Measurements from ENCODE around the gene C1orf122.

The C1orf122 gene

GRCh38 chr1:37854406-37854805, 46.8 kb downstream of the C1orf122 start:
- Histone ChIP-seq H3K4me2 (ENCODE audit: insufficient read depth, low read length, poor library complexity, severe bottlenecking) (no peak overlapping the region), H3K36me3 (replicated peaks in 1 of 2; ENCODE audit: control insufficient read depth in 2 of 2, insufficient read depth in 2 of 2, low read length in 2 of 2) (peaks cover 9 to 67% of the 10 kb centered on the region in 2 donors), H2BK5ac (ENCODE audit: low read length) (no peak overlapping the region), H3K4ac (ENCODE audit: low read length) (no peak overlapping the region), H3K9me3 (replicated peaks in 1 of 2; ENCODE audit: control insufficient read depth in 2 of 2, insufficient read depth in 1 of 2, low read depth in 1 of 2, low read length in 2 of 2) (no peaks in the 10 kb centered on the region), H3K4me3 (ENCODE audit: low read length in 2 of 2) (no peak overlapping the region), H3K9ac (ENCODE audit: low read depth, low read length, poor library complexity) (no peak overlapping the region), H3K14ac (ENCODE audit: low read length) (no peak overlapping the region), H2BK15ac (ENCODE audit: low read length) (no peak overlapping the region), H3K27ac (replicated peaks; ENCODE audit: low read length) (no peak overlapping the region), H2BK120ac (ENCODE audit: low read depth, low read length) (no peak overlapping the region), H3K79me1 (ENCODE audit: low read depth, low read length) (peaks cover 2% of the 10 kb centered on the region), H4K91ac (ENCODE audit: low read depth, low read length, poor library complexity) (no peak overlapping the region), H3K23ac (ENCODE audit: low read depth, low read length, poor library complexity) (no peak overlapping the region), H3K4me1 (ENCODE audit: control insufficient read depth in 2 of 2, insufficient read depth in 1 of 2, low read depth in 1 of 2, low read length in 2 of 2) (peaks cover 0 to 5% of the 10 kb centered on the region in 2 donors), H3K27me3 (ENCODE audit: control insufficient read depth in 3 of 3, insufficient read depth in 3 of 3, low read depth in 1 of 3, low read length in 3 of 3) (no peaks in the 10 kb centered on the region), H2AFZ (ENCODE audit: low read length) (no peak overlapping the region), H2AK5ac (ENCODE audit: low read depth, low read length) (no peak overlapping the region), H2BK12ac (ENCODE audit: low read length) (no peak overlapping the region), H4K8ac (ENCODE audit: low read depth, low read length) (no peak overlapping the region), H3K18ac (ENCODE audit: low read length) (no peak overlapping the region)
- no CpG with 5 or more reads among the region's 6 CpGs for WGBS, 2 donors (ENCODE audit: extremely low coverage in 2 of 2, insufficient read length in 2 of 2, insufficient replicate concordance in 1 of 2)
- DNase-seq (ENCODE audit: low spot score), result no peak
